Measurements from ENCODE around the gene ASH1L. TPM values are rescaled to one million over a fixed set of nuclear protein-coding genes. Genes with fewer than 3 reads are reported as not detected.
"Not testable (repeated sequence)": the region's sequence is repeated elsewhere in the genome, so short reads cannot be mapped to it uniquely, and the experiment has no call there.

Gene ASH1L
- total RNA-seq, 1 donor from 2014 or later: 28.5 TPM

DNA sequence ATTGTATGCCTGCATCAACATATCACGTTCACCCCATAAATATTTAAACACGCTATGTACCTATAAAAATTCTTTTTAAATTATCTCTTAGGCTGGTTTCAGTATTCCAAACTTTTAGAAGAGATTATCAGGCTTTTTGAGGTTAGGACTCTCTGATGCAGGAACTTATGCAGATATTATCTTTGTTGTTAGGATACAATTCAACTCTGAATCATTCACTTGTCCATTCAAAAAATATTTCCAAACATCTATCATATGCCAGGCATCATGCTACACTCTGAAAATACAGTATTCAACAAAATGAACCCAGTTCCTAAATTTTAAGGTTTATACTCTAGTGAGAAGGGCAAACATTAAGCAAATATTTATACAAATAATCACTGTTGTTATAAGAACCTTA, 40.5 kb downstream of the ASH1L start:
- H3K9me3 Mint-ChIP-seq (ENCODE audit: unreplicated experiment): no peaks in the 10 kb centered on the region
- H3K27me3 Mint-ChIP-seq (ENCODE audit: unreplicated experiment): no peaks in the 10 kb centered on the region
- DNase-seq (ENCODE audit: low spot score): no peak
- no peak overlapping the region for H3K4me3 Mint-ChIP-seq (ENCODE audit: unreplicated experiment)
- H3K4me1 Mint-ChIP-seq (ENCODE audit: unreplicated experiment): peaks cover 3% of the 10 kb centered on the region
- TF ChIP-seq, protein P1, sequence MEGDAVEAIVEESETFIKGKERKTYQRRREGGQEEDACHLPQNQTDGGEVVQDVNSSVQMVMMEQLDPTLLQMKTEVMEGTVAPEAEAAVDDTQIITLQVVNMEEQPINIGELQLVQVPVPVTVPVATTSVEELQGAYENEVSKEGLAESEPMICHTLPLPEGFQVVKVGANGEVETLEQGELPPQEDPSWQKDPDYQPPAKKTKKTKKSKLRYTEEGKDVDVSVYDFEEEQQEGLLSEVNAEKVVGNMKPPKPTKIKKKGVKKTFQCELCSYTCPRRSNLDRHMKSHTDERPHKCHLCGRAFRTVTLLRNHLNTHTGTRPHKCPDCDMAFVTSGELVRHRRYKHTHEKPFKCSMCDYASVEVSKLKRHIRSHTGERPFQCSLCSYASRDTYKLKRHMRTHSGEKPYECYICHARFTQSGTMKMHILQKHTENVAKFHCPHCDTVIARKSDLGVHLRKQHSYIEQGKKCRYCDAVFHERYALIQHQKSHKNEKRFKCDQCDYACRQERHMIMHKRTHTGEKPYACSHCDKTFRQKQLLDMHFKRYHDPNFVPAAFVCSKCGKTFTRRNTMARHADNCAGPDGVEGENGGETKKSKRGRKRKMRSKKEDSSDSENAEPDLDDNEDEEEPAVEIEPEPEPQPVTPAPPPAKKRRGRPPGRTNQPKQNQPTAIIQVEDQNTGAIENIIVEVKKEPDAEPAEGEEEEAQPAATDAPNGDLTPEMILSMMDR (IDR thresholded peaks at IDR 0.05; ENCODE audit: unreplicated experiment): no peak
- peaks cover 3% of the 10 kb centered on the region for H3K36me3 Mint-ChIP-seq (ENCODE audit: low read depth, unreplicated experiment)
- H3K27ac Mint-ChIP-seq (ENCODE audit: unreplicated experiment): no peak overlapping the region

DNA sequence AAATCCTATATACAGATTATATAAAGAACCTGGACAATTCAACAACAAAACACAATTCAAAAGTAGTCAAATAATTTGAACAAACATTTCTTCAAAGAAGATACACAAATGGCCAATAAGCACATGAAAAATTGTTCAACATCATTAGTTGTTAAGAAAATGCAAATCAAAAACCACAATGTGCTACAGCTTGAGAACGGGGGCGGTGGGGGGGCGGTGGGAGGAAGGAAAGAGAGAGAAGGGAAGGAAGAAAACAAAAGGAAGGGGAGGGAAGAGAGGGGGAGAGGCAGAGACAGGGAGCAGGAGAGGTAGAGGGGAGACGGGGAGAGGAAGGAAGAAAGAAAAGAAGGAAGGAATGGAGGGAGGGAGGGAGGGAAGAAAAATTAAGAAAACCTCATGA, 44.1 kb downstream of the ASH1L start:
- no peak overlapping the region for H3K4me3 Mint-ChIP-seq (ENCODE audit: unreplicated experiment)
- peaks cover 12% of the 10 kb centered on the region for H3K4me1 Mint-ChIP-seq (ENCODE audit: unreplicated experiment)
- peaks cover 6% of the 10 kb centered on the region for H3K36me3 Mint-ChIP-seq (ENCODE audit: low read depth, unreplicated experiment)
- DNase-seq (ENCODE audit: low spot score): no peak
- TF ChIP-seq, protein P1 (IDR thresholded peaks at IDR 0.05; ENCODE audit: unreplicated experiment): no peak
- no peaks in the 10 kb centered on the region for H3K9me3 Mint-ChIP-seq (ENCODE audit: unreplicated experiment)
- peak overlapping the region; percentile 6 for H3K27ac Mint-ChIP-seq (ENCODE audit: unreplicated experiment)
- H3K27me3 Mint-ChIP-seq (ENCODE audit: unreplicated experiment): no peaks in the 10 kb centered on the region

GRCh38 chr1:155514582-155515187, 47.9 kb downstream of the ASH1L start:
- no peak for DNase-seq (ENCODE audit: low spot score)
- Mint-ChIP-seq H3K27me3 (ENCODE audit: unreplicated experiment) (no peaks in the 10 kb centered on the region), H3K9me3 (ENCODE audit: unreplicated experiment) (no peaks in the 10 kb centered on the region), H3K27ac (ENCODE audit: unreplicated experiment) (peak overlapping the region; percentile 40), H3K4me3 (ENCODE audit: unreplicated experiment) (no peak overlapping the region), H3K36me3 (ENCODE audit: low read depth, unreplicated experiment) (peaks cover 3% of the 10 kb centered on the region), H3K4me1 (ENCODE audit: unreplicated experiment) (peaks cover 12% of the 10 kb centered on the region)
- TF ChIP-seq, protein P1 (IDR thresholded peaks at IDR 0.05; ENCODE audit: unreplicated experiment): no peak

- H3K27me3 Mint-ChIP-seq (ENCODE audit: unreplicated experiment): no peaks in the 10 kb centered on the region
- H3K36me3 Mint-ChIP-seq (ENCODE audit: low read depth, unreplicated experiment): peaks cover 3% of the 10 kb centered on the region
- TF ChIP-seq, protein P1 (IDR thresholded peaks at IDR 0.05; ENCODE audit: unreplicated experiment): no peak
- H3K9me3 Mint-ChIP-seq (ENCODE audit: unreplicated experiment): no peaks in the 10 kb centered on the region
- no peak for DNase-seq (ENCODE audit: low spot score)
- H3K4me3 Mint-ChIP-seq (ENCODE audit: unreplicated experiment): no peak overlapping the region
- H3K27ac Mint-ChIP-seq (ENCODE audit: unreplicated experiment): no peak overlapping the region
- peaks cover 12% of the 10 kb centered on the region for H3K4me1 Mint-ChIP-seq (ENCODE audit: unreplicated experiment)
Observed at GRCh38 chr1:155513300-155513916, 49.2 kb downstream of the ASH1L start.

- not testable (repeated sequence) for H3K27me3 Mint-ChIP-seq (ENCODE audit: unreplicated experiment); H3K9me3 Mint-ChIP-seq (ENCODE audit: unreplicated experiment); H3K36me3 Mint-ChIP-seq (ENCODE audit: low read depth, unreplicated experiment); DNase-seq (ENCODE audit: low spot score); H3K4me3 Mint-ChIP-seq (ENCODE audit: unreplicated experiment); H3K27ac Mint-ChIP-seq (ENCODE audit: unreplicated experiment); H3K4me1 Mint-ChIP-seq (ENCODE audit: unreplicated experiment)
Observed at GRCh38 chr1:155511385-155511784, 51.2 kb downstream of the ASH1L start.

All from endothelial cell (in vitro differentiated cells).